Measurements from ENCODE around the gene PRSS56.

DNA sequence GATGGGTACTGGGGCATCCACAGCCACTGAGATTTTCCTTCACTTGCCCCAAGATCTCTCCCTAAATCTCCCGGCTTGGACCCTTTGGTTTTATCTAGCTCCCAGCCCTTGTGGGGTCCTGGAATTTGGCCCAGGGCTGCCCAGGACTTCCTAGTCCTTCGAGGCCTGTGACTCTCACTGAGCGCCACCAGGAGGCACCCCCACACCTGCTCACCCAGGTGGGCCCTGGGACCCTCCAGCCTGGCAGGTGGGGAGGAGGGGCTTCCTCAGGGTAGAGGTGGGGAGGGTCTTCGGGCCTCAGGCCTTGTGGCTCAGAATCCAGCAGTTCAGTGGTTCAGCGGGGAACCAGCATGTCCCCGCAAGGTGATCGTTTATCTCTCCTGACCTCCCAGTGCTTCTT lies 11.9 kb upstream of the PRSS56 start:
- TF ChIP-seq YY1 (IDR thresholded peaks at IDR 0.05; ENCODE audit: low read depth) (no peak), CEBPB (IDR thresholded peaks at IDR 0.05) (no peak), NFIC (IDR thresholded peaks at IDR 0.05) (no peak), TAF1 (IDR thresholded peaks at IDR 0.05; ENCODE audit: low read depth) (no peak), EP300 (IDR thresholded peaks at IDR 0.05; ENCODE audit: borderline replicate concordance) (no peak), FOXM1 (IDR thresholded peaks at IDR 0.05; ENCODE audit: borderline replicate concordance, low read depth) (no peak), CREB1 (IDR thresholded peaks at IDR 0.05; ENCODE audit: low read depth) (no peak), EGR1 (IDR thresholded peaks at IDR 0.05) (no peak)
- TF ChIP-seq, protein P1, sequence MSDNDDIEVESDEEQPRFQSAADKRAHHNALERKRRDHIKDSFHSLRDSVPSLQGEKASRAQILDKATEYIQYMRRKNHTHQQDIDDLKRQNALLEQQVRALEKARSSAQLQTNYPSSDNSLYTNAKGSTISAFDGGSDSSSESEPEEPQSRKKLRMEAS (IDR thresholded peaks at IDR 0.05): no peak
- TF ChIP-seq, protein P2, sequence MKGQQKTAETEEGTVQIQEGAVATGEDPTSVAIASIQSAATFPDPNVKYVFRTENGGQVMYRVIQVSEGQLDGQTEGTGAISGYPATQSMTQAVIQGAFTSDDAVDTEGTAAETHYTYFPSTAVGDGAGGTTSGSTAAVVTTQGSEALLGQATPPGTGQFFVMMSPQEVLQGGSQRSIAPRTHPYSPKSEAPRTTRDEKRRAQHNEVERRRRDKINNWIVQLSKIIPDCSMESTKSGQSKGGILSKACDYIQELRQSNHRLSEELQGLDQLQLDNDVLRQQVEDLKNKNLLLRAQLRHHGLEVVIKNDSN (IDR thresholded peaks at IDR 0.05): no peak
